HG02759 (cell line): ENCODE measurements around the gene ATG9B.

Experiments used
- ATAC-seq: cut with Tn5 transposase; IDR thresholded peaks from one replicate; pipeline ENCODE4 v1.9.1; 2021; ENCODE audit warnings: mild to moderate bottlenecking, moderate library complexity; ENCODE audit not compliant: unreplicated experiment

The ATG9B gene

DNA sequence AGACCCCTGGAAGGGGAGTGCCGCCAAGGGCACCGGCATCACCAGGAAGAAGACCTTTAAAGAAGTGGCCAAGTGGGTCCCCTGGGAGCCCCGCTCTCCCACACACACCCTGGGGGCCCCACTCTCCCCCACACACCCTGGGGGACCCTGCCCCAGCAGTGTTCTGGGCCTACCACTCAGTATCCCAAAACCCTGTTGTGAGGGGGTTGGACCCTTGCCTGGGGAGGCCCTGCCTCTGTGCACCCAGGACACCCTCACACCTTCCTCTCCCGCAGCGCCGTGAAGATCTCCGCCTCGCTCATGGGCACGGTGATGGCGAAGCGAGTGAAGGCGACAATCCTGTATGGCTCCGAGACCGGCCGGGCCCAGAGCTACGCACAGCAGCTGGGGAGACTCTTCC, 22.7 kb downstream of the ATG9B start:
- ATAC-seq, result no peak

DNA sequence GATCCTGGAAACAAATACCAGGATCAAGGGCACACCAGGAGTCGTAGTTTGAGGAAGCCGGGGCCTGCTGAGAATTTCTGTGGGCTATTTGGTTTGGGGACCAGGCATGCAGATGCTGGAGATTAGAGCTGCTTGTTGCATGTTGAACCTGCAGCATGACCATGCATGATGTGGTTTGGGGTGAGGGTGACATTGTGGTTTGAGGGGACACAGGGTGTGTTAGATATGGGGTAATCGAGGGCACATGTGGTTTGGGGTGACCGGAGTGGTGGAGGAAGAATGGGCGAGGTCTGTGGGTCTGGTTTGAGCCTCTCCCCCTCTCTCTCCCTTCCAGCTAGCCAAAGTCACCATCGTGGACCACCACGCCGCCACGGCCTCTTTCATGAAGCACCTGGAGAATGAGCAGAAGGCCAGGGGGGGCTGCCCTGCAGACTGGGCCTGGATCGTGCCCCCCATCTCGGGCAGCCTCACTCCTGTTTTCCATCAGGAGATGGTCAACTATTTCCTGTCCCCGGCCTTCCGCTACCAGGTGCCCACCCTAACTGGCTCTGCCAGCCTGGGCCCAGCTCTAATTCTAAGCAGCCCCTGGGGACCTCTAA, 23.3 kb downstream of the ATG9B start:
- no peak for ATAC-seq

DNA sequence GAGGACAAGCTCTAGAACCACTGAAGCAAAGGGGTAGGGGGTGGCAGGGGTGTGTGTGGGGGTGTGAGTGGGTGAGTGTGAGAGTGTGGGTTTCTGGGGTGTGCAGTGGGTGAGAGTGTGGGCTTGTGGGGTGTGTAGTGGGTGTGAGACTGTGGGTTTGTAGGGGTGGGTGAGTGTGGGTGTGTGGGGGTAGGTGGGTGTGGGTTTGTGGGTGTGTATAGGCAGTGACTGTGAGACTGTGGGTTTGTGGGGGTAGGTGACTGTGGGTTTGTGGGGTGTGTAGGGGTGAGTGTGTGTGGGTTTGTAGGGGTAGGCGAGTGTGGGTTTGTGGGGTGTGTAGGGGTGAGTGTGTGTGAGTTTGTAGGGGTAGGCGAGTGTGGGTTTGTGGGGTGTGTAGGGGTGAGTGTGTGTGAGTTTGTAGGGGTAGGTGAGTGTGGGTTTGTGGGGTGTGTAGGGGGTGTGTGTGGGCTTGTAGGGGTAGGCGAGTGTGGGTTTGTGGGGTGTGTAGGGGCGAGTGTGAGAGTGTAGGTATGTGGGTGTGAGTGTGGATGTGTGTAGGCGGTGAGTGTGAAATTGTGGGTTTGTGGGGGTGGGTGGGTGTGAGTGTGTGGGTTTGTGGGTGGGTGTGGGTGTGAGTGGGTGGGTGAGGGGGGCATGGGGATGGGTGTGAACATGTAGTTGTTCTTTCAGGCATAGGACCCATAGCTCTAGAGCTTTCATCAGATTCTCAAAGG, 24.6 kb downstream of the ATG9B start:
- no peak for ATAC-seq

DNA sequence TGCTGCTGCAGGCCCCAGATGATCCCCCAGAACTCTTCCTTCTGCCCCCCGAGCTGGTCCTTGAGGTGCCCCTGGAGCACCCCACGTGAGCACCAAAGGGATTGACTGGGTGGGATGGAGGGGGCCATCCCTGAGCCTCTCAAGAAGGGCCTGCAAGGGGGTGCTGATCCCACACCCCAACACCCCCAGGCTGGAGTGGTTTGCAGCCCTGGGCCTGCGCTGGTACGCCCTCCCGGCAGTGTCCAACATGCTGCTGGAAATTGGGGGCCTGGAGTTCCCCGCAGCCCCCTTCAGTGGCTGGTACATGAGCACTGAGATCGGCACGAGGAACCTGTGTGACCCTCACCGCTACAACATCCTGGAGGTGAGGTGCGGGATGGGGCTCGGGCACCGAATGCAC, 25.3 kb downstream of the ATG9B start:
- no peak for ATAC-seq

DNA sequence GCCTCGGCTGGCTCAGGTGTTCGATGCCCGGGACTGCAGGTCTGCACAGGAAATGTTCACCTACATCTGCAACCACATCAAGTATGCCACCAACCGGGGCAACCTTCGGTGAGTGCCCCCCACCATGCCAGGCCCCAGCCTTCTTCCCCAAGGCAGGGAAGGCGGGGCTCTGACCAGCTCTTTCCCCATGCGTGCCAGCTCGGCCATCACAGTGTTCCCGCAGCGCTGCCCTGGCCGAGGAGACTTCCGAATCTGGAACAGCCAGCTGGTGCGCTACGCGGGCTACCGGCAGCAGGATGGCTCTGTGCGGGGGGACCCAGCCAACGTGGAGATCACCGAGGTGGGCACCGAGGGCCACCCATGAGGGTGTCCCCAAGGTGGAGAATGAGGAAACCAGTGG, 26.0 kb downstream of the ATG9B start:
- no peak for ATAC-seq

DNA sequence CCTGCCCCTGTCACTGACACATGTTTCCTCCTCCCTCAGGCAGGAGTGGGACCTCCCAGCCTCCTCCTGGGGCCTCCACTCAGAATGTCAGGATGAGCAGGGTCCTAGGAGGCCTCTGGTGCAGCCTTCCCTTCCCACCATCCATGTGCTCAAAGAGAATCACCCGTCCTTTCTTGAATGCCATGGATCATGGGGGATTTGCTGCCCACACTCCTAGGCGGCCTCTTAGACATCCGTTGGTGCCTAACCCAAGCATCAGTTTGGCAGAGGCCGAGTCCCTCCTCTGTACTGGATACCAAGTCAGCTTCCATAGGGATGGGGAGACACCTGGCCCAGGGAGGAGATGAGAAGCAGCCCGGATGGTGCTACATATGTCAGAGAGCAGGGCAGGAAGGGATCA, 26.5 kb downstream of the ATG9B start:
- no peak for ATAC-seq

- no peak for ATAC-seq
These were observed 27.2 kb downstream of the ATG9B start for GRCh38 chr7:150997075-150997511.

GRCh38 chr7:150996376-150997074, 27.8 kb downstream of the ATG9B start:
- ATAC-seq, result no peak

GRCh38 chr7:150994838-150995510, 29.3 kb downstream of the ATG9B start:
- ATAC-seq, result no peak

GRCh38 chr7:150994141-150994837, 30.0 kb downstream of the ATG9B start:
- ATAC-seq, result no peak

- ATAC-seq, result no peak
These were observed 30.8 kb downstream of the ATG9B start for GRCh38 chr7:150993511-150993910.

DNA sequence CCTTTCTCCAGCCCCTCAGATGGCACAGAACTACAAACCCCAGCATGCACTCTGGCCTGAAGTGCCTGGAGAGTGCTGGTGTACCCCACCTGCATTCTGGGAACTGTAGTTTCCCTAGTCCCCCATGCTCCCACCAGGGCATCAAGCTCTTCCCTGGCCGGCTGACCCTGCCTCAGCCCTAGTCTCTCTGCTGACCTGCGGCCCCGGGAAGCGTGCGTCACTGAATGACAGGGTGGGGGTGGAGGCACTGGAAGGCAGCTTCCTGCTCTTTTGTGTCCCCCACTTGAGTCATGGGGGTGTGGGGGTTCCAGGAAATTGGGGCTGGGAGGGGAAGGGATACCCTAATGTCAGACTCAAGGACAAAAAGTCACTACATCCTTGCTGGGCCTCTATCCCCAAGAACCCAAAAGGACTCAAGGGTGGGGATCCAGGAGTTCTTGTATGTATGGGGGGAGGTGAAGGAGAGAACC, 31.4 kb downstream of the ATG9B start:
- peak; percentile 59 for ATAC-seq

DNA sequence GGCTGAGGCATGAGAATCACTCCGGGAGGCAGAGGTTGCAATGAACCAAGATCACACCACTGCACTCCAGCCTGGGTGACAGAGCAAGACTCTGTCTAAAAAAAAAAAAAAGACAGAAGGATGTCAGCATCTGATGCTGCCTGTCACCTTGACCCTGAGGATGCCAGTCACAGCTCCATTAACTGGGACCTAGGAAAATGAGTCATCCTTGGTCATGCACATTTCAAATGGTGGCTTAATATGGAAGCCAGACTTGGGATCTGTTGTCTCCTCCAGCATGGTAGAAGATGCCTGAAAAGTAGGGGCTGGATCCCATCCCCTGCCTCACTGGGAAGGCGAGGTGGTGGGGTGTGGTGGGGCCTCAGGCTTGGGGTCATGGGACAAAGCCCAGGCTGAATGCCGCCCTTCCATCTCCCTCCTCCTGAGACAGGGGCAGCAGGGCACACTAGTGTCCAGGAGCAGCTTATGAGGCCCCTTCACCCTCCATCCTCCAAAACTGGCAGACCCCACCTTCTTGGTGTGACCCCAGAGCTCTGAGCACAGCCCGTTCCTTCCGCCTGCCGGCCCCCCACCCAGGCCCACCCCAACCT, 32.1 kb downstream of the ATG9B start:
- ATAC-seq, result no peak

- no peak for ATAC-seq
These were observed 33.7 kb downstream of the ATG9B start, which contains the start of gene NOS3 for GRCh38 chr7:150990416-150991186. NOS3 (plus strand) TSS chr7:150991017; CDS start chr7:150993804, 2,787 bp downstream.

- no peak for ATAC-seq
These were observed 34.8 kb downstream of the ATG9B start for GRCh38 chr7:150989456-150989855.

GRCh38 chr7:150988230-150989226, 35.8 kb downstream of the ATG9B start:
- ATAC-seq, result no peak

GRCh38 chr7:150986556-150986955, 37.7 kb downstream of the ATG9B start:
- ATAC-seq, result no peak

DNA sequence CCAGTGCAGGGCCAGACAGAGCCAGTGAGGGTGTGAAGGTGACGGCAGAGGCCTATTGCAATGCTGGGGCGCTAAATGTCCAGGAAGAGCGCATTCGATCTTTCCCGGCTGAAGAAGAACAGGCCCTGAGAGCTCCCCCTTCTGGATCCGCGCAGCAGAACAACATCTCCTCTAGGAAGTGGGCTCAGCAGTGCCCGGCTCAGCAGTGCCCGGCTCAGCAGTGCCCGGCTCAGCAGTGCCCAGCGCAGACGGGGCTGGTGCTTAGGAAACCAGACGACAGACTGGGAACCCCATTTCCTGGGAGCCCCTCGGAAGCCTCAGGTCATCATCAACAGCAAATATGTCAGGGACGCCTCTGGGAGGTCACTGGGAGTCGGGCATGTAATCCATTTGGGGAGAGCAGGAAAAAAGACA, 38.2 kb downstream of the ATG9B start:
- no peak for ATAC-seq
